Stimulated activated CD8-positive, alpha-beta memory T cell treated with anti-CD3 and anti-CD28 coated beads, Interleukin-12 subunit alpha, Interleukin-12 subunit beta, amount 100 ng/mL, for 24 hours (primary cell): Measurements from ENCODE around the gene ZNF608.

Experiments used
- DNase-seq: peaks from one replicate; pipeline ENCODE4 v3.0.0-alpha.2; 2020; ENCODE audit errors: extremely low read depth

Gene ZNF608

GRCh38 chr5:124736805-124737188 lies 9.6 kb downstream of the ZNF608 start:
- DNase-seq, result no peak

GRCh38 chr5:124736082-124736804 lies 10.2 kb downstream of the ZNF608 start:
- DNase-seq, result no peak

DNA sequence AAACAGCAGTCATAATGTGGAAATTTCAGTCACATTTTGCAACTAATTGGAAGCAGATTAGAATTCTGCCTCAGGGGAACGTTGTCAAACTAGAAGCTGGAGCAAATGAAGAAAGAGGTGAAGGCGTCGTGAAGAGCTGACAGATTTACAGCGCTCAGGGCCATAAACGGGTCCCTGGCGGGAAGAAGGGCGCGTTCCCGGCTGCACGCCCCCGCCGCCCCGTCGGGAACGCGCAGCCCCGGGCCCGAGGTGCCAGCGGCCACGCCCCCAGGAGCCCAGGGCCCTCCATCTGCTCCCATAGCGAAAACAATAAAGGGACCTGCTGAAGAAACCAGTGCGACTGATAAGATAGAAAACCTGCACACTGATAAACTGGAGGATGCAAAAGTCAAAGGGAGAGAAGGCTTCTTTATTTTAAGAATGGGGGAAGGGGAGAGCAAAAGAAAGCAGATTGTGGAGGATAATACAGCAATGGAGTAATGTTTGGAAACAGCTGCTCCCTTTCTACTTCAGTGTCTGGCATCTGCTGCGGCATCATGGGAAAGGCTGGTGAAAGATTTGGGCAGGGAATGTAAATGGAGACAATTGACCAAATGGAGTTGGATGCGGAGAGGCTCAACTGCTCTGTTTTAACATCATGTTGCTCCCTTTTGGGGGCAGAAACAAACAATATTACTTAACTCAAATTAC lies 11.1 kb downstream of the ZNF608 start:
- DNase-seq, result no peak

- DNase-seq, result no peak
Observed at GRCh38 chr5:124734574-124735168, 11.8 kb downstream of the ZNF608 start.

- DNase-seq, result no peak
Observed at GRCh38 chr5:124733329-124733650, 13.1 kb downstream of the ZNF608 start.

DNA sequence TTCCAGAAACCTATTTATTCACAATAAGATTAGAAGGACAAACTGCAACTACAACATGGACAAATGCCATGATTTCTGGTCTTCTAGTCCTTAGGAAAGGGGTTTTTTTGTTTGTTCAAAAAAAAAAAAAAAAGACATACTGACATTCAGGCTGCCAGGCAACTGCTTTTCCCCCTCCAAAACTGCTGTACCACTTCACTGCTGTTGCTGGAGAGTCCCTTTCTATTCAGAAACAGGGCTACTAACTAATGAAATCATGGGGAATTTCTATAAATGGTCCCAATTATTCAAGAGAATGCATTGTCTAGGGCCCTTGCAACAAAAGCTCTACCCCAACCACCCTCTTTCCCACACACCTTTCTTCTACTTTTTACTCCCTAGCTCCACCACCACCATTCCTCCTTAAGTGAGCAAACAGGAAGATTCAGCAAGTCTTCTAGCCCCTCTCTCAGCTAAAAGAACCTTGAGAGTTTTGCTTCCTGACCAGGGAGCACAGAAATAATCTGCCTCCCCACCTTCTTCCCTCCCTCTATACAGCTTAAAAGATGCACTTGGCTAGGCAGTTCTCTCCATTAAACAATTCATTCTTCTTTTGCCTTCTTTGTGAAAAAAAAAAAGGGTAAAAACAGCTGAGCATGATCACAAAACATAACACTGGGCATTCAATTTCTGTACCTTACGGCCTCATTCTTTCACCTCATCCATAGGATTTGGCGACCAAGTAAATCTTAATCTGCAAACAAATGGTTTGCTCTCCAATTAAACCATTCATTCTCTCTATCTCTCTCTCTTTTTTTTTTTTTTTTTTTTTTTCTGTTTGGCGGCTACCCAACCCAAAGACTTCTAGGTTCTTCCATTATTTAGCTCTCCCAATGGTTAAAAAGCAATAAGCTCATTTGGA lies 13.8 kb downstream of the ZNF608 start:
- DNase-seq, result no peak

GRCh38 chr5:124730381-124730780 lies 16.1 kb downstream of the ZNF608 start:
- DNase-seq, result no peak

DNA sequence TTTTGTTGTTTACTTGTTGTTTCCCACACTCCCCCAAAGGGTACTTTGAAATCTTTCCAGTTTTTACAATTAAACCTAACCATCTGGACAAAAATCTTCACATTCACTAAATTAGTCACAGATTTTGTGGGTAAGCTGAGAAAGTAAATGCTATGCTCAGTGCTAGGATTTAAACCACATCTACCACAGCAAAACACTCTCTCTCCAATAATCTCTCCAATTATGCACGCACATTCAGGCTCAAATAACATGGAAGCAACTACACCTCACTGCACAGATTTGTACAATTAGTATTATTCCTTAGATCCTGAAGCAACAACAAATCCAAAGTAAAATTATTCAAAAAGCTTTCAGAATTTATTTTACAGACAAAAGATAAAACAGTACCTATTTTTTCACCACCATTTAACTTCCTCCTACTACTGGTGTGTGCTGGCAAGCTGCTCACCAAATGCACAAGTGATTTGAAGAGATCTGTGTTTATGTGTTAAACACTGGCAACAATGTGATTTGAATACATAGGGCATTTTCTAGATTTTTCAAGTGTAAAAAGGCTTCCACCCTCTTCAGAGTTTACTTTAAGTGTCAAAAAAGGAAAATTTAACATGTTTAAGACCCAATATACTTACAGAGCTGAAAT lies 16.6 kb downstream of the ZNF608 start:
- DNase-seq, result no peak

GRCh38 chr5:124728968-124729332 lies 17.5 kb downstream of the ZNF608 start:
- no peak for DNase-seq

DNA sequence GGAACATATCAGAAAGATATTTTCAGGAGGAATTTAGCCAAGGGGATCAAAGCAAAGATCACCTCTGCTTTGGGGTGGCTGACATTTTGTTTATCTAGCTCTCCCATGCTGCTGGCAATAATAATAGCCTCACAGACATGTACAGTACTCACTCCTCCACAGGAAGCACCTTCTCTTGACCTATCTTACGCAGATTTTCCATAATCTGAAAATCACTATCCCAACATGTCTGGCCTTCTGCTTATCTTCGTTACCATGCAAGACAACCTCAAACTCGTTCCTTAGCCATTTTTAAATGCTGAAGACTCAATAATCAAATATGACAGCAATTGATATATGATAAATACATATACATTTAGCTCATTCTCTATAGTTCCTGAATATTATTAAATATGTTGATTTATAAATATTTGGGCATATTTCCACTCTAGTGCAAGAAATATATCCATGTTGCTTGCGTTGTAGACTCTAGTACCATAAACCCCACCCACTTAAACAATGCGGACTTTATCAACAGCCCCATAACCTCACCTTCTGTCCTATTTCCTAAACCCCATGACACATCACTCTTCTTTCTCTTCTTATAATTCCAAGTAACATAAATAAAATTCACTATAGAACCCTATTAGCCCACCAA lies 18.0 kb downstream of the ZNF608 start:
- no peak for DNase-seq

DNA sequence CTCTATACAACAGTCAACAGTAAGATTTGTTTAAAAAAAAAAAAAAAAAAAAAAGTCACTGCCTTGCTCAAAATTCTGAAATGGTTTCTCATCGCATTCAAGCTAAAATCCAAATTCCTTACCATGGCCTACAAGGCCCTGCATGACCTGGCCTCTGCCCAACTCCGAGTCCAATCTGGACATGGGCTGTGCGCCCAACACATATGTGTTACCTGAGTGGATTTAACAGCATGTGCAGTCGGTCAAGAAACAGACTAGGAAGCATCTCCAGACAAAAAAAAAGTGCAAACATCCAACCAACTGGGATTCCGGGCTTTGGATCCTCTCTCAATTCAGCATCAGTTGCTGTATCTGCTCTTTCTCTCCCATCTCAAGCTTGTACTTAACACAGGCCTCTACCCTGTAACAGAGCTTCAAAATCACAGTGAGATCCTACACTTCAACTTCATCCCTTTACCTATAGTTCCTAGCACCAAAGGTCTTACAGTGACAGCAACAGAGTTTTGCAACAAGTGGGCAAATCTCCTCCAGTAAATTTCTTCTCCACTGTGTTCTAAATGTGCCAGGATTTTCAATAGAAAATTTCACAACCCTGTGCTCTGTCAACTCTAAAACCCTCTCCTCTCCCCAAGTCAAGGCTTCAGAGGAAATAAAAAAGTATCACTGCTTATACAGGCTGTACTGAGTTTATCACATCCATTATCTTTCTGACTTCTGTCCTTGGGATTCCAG lies 19.6 kb downstream of the ZNF608 start:
- DNase-seq, result no peak

GRCh38 chr5:124725622-124726258 lies 20.7 kb downstream of the ZNF608 start:
- no peak for DNase-seq

GRCh38 chr5:124725040-124725434 lies 21.4 kb downstream of the ZNF608 start:
- no peak for DNase-seq

- DNase-seq, result no peak
Observed at GRCh38 chr5:124724357-124725039, 21.9 kb downstream of the ZNF608 start.

DNA sequence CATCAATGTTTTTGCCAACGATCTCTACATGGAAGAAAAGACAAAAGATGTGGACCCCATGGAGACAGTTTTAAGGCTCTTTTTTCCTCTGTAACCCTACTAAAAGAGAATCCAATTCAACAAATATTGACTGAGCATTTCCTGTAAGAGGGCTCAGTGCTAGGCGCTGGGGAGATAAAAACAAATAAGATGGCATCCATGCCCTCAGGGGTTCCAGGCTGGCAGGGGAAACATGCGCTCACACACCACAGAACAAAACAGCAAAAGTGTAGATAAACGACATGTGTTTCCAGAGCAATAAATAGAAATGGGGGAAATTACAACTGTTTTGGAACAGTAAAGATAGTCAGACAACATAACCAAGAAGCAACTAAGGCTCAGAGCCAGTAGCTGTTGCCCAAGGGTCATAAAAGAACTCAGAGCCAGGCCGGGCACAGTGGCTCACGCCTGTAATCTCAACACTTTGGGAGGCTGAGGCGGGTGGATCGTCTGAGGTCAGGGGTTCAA lies 25.2 kb downstream of the ZNF608 start:
- DNase-seq, result no peak

- DNase-seq, result no peak
Observed at GRCh38 chr5:124720593-124720992, 25.8 kb downstream of the ZNF608 start.

GRCh38 chr5:124719113-124719967 lies 27.1 kb downstream of the ZNF608 start:
- no peak for DNase-seq

- DNase-seq, result no peak
Observed at GRCh38 chr5:124718380-124718789, 28.1 kb downstream of the ZNF608 start.
